WTC11 (cell line): Measurements from ENCODE around the gene ZMIZ2. TPM values are rescaled to one million over a fixed set of nuclear protein-coding genes. Genes with fewer than 3 reads are reported as not detected.
A peak's percentile ranks its signal among the peaks of the same experiment; 100 is the strongest.

Source experiments
- ATAC-seq: fragments of 200-7000 bp; cut with Tn5 transposase; 2 replicates; pipeline ENCODE4 v1.10.0; 2021; ENCODE audit warnings: mild to moderate bottlenecking, moderate library complexity
- CTCF ChIA-PET: fragments of 300-600 bp; sonication (Branson Sonifier 250); formaldehyde crosslinking; loops from one replicate; lab custom pipeline; 2021; ENCODE audit warnings: antibody characterized with exemption; lab: Charles Lee
- POLR2A ChIA-PET: fragments of 350-600 bp; sonication (Branson Sonifier 250); formaldehyde crosslinking; loops from one replicate; lab custom pipeline; 2021; ENCODE audit warnings: antibody characterized with exemption; lab: Charles Lee
- DNase-seq: peaks from one replicate; pipeline ENCODE4 v3.0.0; 2021; ENCODE audit warnings: low spot score
- H3K27ac Mint-ChIP-seq: 2 replicates; pipeline ENCODE4 v1.8.0; 2021; ENCODE audit warnings: mixed read lengths
- H3K27me3 Mint-ChIP-seq: 2 replicates; pipeline ENCODE4 v1.8.0; 2021; ENCODE audit warnings: low read depth, mild to moderate bottlenecking, moderate library complexity, mixed read lengths
- H3K36me3 Mint-ChIP-seq: 2 replicates; pipeline ENCODE4 v1.8.0; 2021; ENCODE audit warnings: mixed read lengths
- H3K4me1 Mint-ChIP-seq: 2 replicates; pipeline ENCODE4 v1.8.0; 2022; ENCODE audit warnings: mixed read lengths
- H3K4me3 Mint-ChIP-seq: 2 replicates; pipeline ENCODE4 v1.8.0; 2021; ENCODE audit warnings: mild to moderate bottlenecking, moderate library complexity, mixed read lengths
- H3K9me3 Mint-ChIP-seq: 2 replicates; pipeline ENCODE4 v1.8.0; 2021; ENCODE audit warnings: mixed read lengths
- ATF6 ChIP-seq: sonication (generic); formaldehyde crosslinking; IDR thresholded peaks from 2 replicates; pipeline ENCODE4 v1.8.1; 2023; ENCODE audit warnings: mild to moderate bottlenecking, missing genetic modification reagents
- GABPB1 ChIP-seq: sonication (generic); formaldehyde crosslinking; IDR thresholded peaks from 2 replicates; pipeline ENCODE4 v1.8.1; 2023; ENCODE audit warnings: mild to moderate bottlenecking, missing genetic modification reagents
- HMGA2 ChIP-seq: fragments of 250-450 bp; sonication (Bioruptor Pico); IDR thresholded peaks from 2 replicates; pipeline ENCODE4 v1.4.0; 2021; ENCODE audit warnings: mild to moderate bottlenecking, moderate library complexity
- HMGXB4 ChIP-seq: sonication (generic); formaldehyde crosslinking; IDR thresholded peaks from 2 replicates; pipeline ENCODE4 v1.8.1; 2023; ENCODE audit warnings: mild to moderate bottlenecking, moderate library complexity, missing genetic modification reagents
- PRDM15 ChIP-seq: sonication (generic); formaldehyde crosslinking; IDR thresholded peaks from 2 replicates; pipeline ENCODE4 v1.8.0; 2022; ENCODE audit warnings: missing genetic modification reagents
- STAT6 ChIP-seq: sonication (generic); formaldehyde crosslinking; conservative IDR thresholded peaks from 2 replicates; pipeline ENCODE4 v1.8.1; 2023; ENCODE audit warnings: mild to moderate bottlenecking, low read depth, missing genetic modification reagents, moderate library complexity
- TEAD4 ChIP-seq: sonication (generic); formaldehyde crosslinking; IDR thresholded peaks from 2 replicates; pipeline ENCODE4 v1.8.0; 2022; ENCODE audit warnings: mild to moderate bottlenecking, missing genetic modification reagents
- ZNF121 ChIP-seq: sonication (generic); formaldehyde crosslinking; IDR thresholded peaks from 2 replicates; pipeline ENCODE4 v1.8.0; 2023; ENCODE audit warnings: missing genetic modification reagents
- ZNF138 ChIP-seq: sonication (generic); formaldehyde crosslinking; conservative IDR thresholded peaks from 2 replicates; pipeline ENCODE4 v1.8.1; 2022; ENCODE audit warnings: mild to moderate bottlenecking, moderate library complexity, missing genetic modification reagents
- ZNF263 ChIP-seq: sonication (generic); formaldehyde crosslinking; IDR thresholded peaks from 2 replicates; pipeline ENCODE4 v1.8.1; 2022; ENCODE audit warnings: low read depth, mild to moderate bottlenecking, moderate library complexity, missing genetic modification reagents
- ZNF425 ChIP-seq: fragments of 250-450 bp; sonication (Bioruptor Pico); conservative IDR thresholded peaks from 2 replicates; pipeline ENCODE4 v1.9.0; 2021; ENCODE audit warnings: mild to moderate bottlenecking
- ZNF671 ChIP-seq: fragments of 250-450 bp; sonication (Bioruptor Pico); IDR thresholded peaks from 2 replicates; pipeline ENCODE4 v1.8.0; 2021; ENCODE audit warnings: mild to moderate bottlenecking
- total RNA-seq: library from RNA; stranded (reverse); gene quantifications from 3 replicates; pipeline ENCODE4 v1.2.3, GENCODE V29; 2021
- TF ChIP-seq, protein P1 (sequence below): sonication (generic); formaldehyde crosslinking; IDR thresholded peaks from 2 replicates; pipeline ENCODE4 v1.8.1; 2022; ENCODE audit warnings: low read depth, mild to moderate bottlenecking, moderate library complexity, missing genetic modification reagents, borderline replicate concordance
- TF ChIP-seq, protein P2 (sequence below): fragments of 250-450 bp; sonication (Bioruptor Pico); IDR thresholded peaks from 2 replicates; pipeline ENCODE4 v1.8.0; 2021; ENCODE audit warnings: mild to moderate bottlenecking
- TF ChIP-seq, protein P3 (sequence below): sonication (generic); formaldehyde crosslinking; IDR thresholded peaks from 2 replicates; pipeline ENCODE4 v1.8.0; 2023; ENCODE audit warnings: missing genetic modification reagents

ZMIZ2 gene
- total RNA-seq, 1 experiment from 2014 or later: 102 TPM

- CTCF ChIA-PET: interaction anchor here (0.8 kb wide), 1 partner anchor 51 kb away, joined by 4 read pairs; no protein-coding TSS in a partner anchor
- no peak for DNase-seq
- H3K4me3 Mint-ChIP-seq: no peak overlapping the region
- H3K9me3 Mint-ChIP-seq: no peaks in the 10 kb centered on the region
- H3K27me3 Mint-ChIP-seq: no peaks in the 10 kb centered on the region
- ATAC-seq: no peak; the same call in 1 of the 2 replicates
- POLR2A ChIA-PET: interaction anchor here (0.7 to 1.4 kb wide), 4 partner anchors 15 to 318 kb away, joined by 3 to 4 read pairs (median 4); partner anchors contain the start of gene OGDH
- H3K4me1 Mint-ChIP-seq: no peaks in the 10 kb centered on the region
- H3K27ac Mint-ChIP-seq: no peak overlapping the region
- TF ChIP-seq HMGXB4 (CRISPR knock-in tag): no peak
- TF ChIP-seq ZNF671: peak; percentile 28; the same call in 1 of the 2 replicates
- H3K36me3 Mint-ChIP-seq: peaks cover 25% of the 10 kb centered on the region
Measured at GRCh38 chr7:44805950-44806349, 57.3 kb downstream of the ZMIZ2 start.

GRCh38 chr7:44808914-44809393, 60.3 kb downstream of the ZMIZ2 start:
- Mint-ChIP-seq H3K27me3 (no peaks in the 10 kb centered on the region), H3K27ac (no peak overlapping the region), H3K9me3 (no peaks in the 10 kb centered on the region), H3K4me1 (no peaks in the 10 kb centered on the region), H3K36me3 (no peaks in the 10 kb centered on the region), H3K4me3 (no peak overlapping the region)
- ChIA-PET CTCF (no interaction called here), POLR2A (interaction anchor here (0.6 kb wide), 1 partner anchor 58 kb away, joined by 4 read pairs; no protein-coding TSS in a partner anchor)
- ATAC-seq (no peak), DNase-seq (no peak)
- TF ChIP-seq PRDM15 (CRISPR knock-in tag) (no peak), GABPB1 (CRISPR knock-in tag) (0 out of 2 replicates have a peak, but pooled peaks have one; percentile 32)

- no peaks in the 10 kb centered on the region for H3K4me1 Mint-ChIP-seq
- ChIA-PET CTCF (interaction anchor here (1.2 to 1.4 kb wide), 2 partner anchors 40 to 46 kb away, joined by 3 read pairs; no protein-coding TSS in a partner anchor), POLR2A (no interaction called here)
- H3K27me3 Mint-ChIP-seq: no peaks in the 10 kb centered on the region
- DNase-seq (no peak), ATAC-seq (no peak)
- no peak overlapping the region for H3K4me3 Mint-ChIP-seq
- H3K36me3 Mint-ChIP-seq: no peaks in the 10 kb centered on the region
- H3K9me3 Mint-ChIP-seq: no peaks in the 10 kb centered on the region
- H3K27ac Mint-ChIP-seq: no peak overlapping the region
- no peak for TF ChIP-seq ZNF121 (CRISPR knock-in tag)
- no peak for TF ChIP-seq TEAD4 (CRISPR knock-in tag)
- TF ChIP-seq, protein P1, sequence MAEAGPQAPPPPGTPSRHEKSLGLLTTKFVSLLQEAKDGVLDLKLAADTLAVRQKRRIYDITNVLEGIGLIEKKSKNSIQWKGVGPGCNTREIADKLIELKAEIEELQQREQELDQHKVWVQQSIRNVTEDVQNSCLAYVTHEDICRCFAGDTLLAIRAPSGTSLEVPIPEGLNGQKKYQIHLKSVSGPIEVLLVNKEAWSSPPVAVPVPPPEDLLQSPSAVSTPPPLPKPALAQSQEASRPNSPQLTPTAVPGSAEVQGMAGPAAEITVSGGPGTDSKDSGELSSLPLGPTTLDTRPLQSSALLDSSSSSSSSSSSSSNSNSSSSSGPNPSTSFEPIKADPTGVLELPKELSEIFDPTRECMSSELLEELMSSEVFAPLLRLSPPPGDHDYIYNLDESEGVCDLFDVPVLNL (CRISPR knock-in tag): no peak
- TF ChIP-seq ZNF263 (CRISPR knock-in tag): no peak
- TF ChIP-seq, protein P2, sequence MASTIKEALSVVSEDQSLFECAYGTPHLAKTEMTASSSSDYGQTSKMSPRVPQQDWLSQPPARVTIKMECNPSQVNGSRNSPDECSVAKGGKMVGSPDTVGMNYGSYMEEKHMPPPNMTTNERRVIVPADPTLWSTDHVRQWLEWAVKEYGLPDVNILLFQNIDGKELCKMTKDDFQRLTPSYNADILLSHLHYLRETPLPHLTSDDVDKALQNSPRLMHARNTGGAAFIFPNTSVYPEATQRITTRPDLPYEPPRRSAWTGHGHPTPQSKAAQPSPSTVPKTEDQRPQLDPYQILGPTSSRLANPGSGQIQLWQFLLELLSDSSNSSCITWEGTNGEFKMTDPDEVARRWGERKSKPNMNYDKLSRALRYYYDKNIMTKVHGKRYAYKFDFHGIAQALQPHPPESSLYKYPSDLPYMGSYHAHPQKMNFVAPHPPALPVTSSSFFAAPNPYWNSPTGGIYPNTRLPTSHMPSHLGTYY (CRISPR knock-in tag): no peak
- no peak for TF ChIP-seq ZNF425 (CRISPR knock-in tag)
- TF ChIP-seq HMGA2 (CRISPR knock-in tag): no peak
- TF ChIP-seq ATF6 (CRISPR knock-in tag): no peak
- no peak for TF ChIP-seq ZNF138 (CRISPR knock-in tag)
- no peak for TF ChIP-seq STAT6 (CRISPR knock-in tag)
- TF ChIP-seq, protein P3, sequence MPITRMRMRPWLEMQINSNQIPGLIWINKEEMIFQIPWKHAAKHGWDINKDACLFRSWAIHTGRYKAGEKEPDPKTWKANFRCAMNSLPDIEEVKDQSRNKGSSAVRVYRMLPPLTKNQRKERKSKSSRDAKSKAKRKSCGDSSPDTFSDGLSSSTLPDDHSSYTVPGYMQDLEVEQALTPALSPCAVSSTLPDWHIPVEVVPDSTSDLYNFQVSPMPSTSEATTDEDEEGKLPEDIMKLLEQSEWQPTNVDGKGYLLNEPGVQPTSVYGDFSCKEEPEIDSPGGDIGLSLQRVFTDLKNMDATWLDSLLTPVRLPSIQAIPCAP: no peak
Measured at GRCh38 chr7:44811093-44811492, 62.4 kb downstream of the ZMIZ2 start.
